Sigmoid colon (tissue), 4 donors: ENCODE data around the gene RNF17.

Source experiments
- EP300 ChIP-seq, 4 donors: sonication (generic); formaldehyde crosslinking; IDR thresholded peaks; one replicate each; pipeline ENCODE4 v1.6.1; 2017; ENCODE audit warnings: antibody characterized with exemption in 4 of 4
- POLR2A ChIP-seq, 2 donors: fragments of 450-650 bp; IDR thresholded peaks; one replicate each; pipeline ENCODE4 v1.6.1; 2016; ENCODE audit warnings: antibody characterized with exemption in 2 of 2, mild to moderate bottlenecking in 2 of 2, moderate library complexity in 2 of 2
- POLR2AphosphoS5 ChIP-seq, 4 donors: sonication (generic); formaldehyde crosslinking; IDR thresholded peaks; one replicate each; pipeline ENCODE4 v1.6.1; 2017; ENCODE audit warnings: antibody characterized with exemption in 4 of 4
- TF ChIP-seq, protein P1 (sequence below), 4 experiments: fragments of 450-650 bp in 3 of 4; fragments of 200-600 bp in 1 of 4; IDR thresholded peaks; one replicate each; pipeline ENCODE4 v1.5.1; 2016 to 2019; ENCODE audit warnings: antibody characterized with exemption in 4 of 4, mild to moderate bottlenecking in 3 of 4, moderate library complexity in 2 of 4

DNA sequence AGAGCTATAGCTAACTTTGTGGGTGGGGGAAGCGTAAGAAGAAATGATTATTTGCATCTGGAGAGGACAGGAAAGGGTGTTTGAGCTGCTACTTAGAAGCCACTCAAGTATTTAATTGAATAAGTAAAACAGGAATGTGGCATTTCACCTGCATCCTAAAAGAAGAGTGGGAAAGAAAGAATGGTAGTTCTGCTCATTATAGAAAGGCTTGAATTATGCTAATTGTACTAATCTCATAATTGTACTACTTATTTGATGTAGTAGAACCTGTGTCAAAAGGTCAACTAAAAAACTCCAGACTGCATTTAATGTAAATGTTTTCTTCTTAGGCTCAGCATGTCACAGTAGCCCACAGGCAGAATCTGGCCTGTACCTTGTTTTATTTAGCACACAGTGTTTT is 113.6 kb downstream of the RNF17 start:
- TF ChIP-seq, protein P1, sequence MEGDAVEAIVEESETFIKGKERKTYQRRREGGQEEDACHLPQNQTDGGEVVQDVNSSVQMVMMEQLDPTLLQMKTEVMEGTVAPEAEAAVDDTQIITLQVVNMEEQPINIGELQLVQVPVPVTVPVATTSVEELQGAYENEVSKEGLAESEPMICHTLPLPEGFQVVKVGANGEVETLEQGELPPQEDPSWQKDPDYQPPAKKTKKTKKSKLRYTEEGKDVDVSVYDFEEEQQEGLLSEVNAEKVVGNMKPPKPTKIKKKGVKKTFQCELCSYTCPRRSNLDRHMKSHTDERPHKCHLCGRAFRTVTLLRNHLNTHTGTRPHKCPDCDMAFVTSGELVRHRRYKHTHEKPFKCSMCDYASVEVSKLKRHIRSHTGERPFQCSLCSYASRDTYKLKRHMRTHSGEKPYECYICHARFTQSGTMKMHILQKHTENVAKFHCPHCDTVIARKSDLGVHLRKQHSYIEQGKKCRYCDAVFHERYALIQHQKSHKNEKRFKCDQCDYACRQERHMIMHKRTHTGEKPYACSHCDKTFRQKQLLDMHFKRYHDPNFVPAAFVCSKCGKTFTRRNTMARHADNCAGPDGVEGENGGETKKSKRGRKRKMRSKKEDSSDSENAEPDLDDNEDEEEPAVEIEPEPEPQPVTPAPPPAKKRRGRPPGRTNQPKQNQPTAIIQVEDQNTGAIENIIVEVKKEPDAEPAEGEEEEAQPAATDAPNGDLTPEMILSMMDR (IDR thresholded peaks at IDR 0.05): no peak
- TF ChIP-seq POLR2A (IDR thresholded peaks at IDR 0.05): no peak
- TF ChIP-seq POLR2AphosphoS5 (IDR thresholded peaks at IDR 0.05): no peak
- no peak for TF ChIP-seq EP300 (IDR thresholded peaks at IDR 0.05)
